Lower lobe of right lung (tissue), 2 donors: ENCODE data around the gene UBASH3B. TPM values are rescaled to one million over a fixed set of nuclear protein-coding genes. Genes with fewer than 3 reads are reported as not detected.
"Not testable (repeated sequence)": the region's sequence is repeated elsewhere in the genome, so short reads cannot be mapped to it uniquely, and the experiment has no call there.

Experiments used
- ATAC-seq, 2 donors: fragments of 200-7000 bp; cut with Tn5 transposase; one replicate each; pipeline ENCODE4 v1.9.1; 2020 to 2022; ENCODE audit warnings: mild to moderate bottlenecking in 2 of 2, moderate library complexity in 2 of 2
- DNase-seq: peaks from one replicate; pipeline ENCODE4 v3.0.0-alpha.2; 2020
- H3K27ac ChIP-seq: fragments of 200-600 bp; one replicate; pipeline ENCODE4 v1.8.0; 2022
- H3K27me3 ChIP-seq: fragments of 200-600 bp; one replicate; pipeline ENCODE4 v1.8.0; 2022; ENCODE audit warnings: low read depth
- H3K36me3 ChIP-seq: fragments of 200-600 bp; one replicate; pipeline ENCODE4 v1.8.0; 2022; ENCODE audit warnings: mild to moderate bottlenecking
- H3K4me1 ChIP-seq: fragments of 200-600 bp; one replicate; pipeline ENCODE4 v1.8.0; 2022
- H3K4me3 ChIP-seq: fragments of 200-600 bp; one replicate; pipeline ENCODE4 v1.8.0; 2022; ENCODE audit warnings: mild to moderate bottlenecking
- H3K9me3 ChIP-seq: fragments of 200-600 bp; one replicate; pipeline ENCODE4 v1.8.0; 2022
- intact Hi-C: fragments of 100-400 bp; cut with DNase I; formaldehyde crosslinking; loops from one replicate; pipeline ENCODE4 v1.11.0; 2022
- total RNA-seq: library from RNA; stranded (reverse); fragmentation: NEBNext Ultra II Directional; extraction: Animal tissue kit (Norgen Biotek cat#: 25700); gene quantifications from one replicate; pipeline ENCODE4 v1.2.1, GENCODE V29; 2021
- TF ChIP-seq, protein P1 (sequence below): fragments of 200-600 bp; IDR thresholded peaks from one replicate; pipeline ENCODE4 v1.8.0; 2022; ENCODE audit warnings: antibody characterized with exemption, mild to moderate bottlenecking
- donor health status: DM: no; HTN: yes; CAD: no; lungs with severe emphysema.

Gene UBASH3B
- total RNA-seq, 1 donor from 2014 or later = 64.7 TPM

DNA sequence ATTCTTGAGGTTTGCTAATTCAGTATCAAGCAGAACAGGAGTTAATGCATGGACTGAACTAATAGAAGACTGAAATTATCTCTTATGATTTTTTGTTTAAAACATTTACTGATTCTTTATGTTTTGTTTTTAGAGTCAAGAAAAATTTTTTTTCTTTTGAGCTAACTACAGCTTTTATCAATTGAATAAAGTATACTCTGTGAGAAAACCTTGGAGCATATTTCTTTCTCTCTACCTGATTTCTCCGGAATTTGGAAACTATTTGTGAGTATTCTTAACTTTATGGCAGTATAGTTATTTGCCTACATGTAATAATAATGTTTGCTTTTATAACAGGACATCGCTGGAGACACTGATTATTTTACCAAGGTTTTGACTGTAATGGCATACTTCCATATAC lies 164.6 kb downstream of the UBASH3B start:
- Histone ChIP-seq H3K36me3 (no peaks in the 10 kb centered on the region), H3K4me1 (peaks cover 14% of the 10 kb centered on the region), H3K27me3 (no peaks in the 10 kb centered on the region), H3K27ac (no peak overlapping the region), H3K9me3 (no peaks in the 10 kb centered on the region), H3K4me3 (no peak overlapping the region)
- intact Hi-C loops = no loop called here
- TF ChIP-seq, protein P1, sequence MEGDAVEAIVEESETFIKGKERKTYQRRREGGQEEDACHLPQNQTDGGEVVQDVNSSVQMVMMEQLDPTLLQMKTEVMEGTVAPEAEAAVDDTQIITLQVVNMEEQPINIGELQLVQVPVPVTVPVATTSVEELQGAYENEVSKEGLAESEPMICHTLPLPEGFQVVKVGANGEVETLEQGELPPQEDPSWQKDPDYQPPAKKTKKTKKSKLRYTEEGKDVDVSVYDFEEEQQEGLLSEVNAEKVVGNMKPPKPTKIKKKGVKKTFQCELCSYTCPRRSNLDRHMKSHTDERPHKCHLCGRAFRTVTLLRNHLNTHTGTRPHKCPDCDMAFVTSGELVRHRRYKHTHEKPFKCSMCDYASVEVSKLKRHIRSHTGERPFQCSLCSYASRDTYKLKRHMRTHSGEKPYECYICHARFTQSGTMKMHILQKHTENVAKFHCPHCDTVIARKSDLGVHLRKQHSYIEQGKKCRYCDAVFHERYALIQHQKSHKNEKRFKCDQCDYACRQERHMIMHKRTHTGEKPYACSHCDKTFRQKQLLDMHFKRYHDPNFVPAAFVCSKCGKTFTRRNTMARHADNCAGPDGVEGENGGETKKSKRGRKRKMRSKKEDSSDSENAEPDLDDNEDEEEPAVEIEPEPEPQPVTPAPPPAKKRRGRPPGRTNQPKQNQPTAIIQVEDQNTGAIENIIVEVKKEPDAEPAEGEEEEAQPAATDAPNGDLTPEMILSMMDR = no peak
- DNase-seq (no peak), ATAC-seq (no peak)

DNA sequence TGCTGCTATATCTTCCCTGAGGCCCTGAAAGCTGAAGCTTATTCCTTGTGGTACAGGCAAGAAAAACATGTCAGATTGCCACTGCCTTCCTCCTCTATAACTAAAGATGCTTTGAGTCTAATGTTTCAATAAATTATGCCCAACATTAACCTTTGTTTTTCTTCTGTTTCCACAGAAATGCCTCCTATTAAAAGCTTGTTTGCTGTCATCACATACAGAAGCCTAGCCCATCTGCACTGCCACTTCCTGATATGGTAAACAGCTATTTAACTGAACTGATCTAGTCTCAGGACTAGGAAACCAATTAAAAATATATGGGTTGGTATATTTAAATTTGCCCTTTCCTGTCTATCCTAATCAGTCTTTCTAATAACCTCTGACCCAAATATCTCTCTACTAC lies 165.6 kb downstream of the UBASH3B start:
- ATAC-seq = no peak
- no peak overlapping the region for H3K27ac ChIP-seq
- peaks cover 14% of the 10 kb centered on the region for H3K4me1 ChIP-seq
- H3K36me3 ChIP-seq = no peaks in the 10 kb centered on the region
- H3K4me3 ChIP-seq = no peak overlapping the region
- H3K9me3 ChIP-seq = no peaks in the 10 kb centered on the region
- TF ChIP-seq, protein P1 = no peak
- no peak for DNase-seq
- H3K27me3 ChIP-seq = no peaks in the 10 kb centered on the region
- intact Hi-C loops = no loop called here

DNA sequence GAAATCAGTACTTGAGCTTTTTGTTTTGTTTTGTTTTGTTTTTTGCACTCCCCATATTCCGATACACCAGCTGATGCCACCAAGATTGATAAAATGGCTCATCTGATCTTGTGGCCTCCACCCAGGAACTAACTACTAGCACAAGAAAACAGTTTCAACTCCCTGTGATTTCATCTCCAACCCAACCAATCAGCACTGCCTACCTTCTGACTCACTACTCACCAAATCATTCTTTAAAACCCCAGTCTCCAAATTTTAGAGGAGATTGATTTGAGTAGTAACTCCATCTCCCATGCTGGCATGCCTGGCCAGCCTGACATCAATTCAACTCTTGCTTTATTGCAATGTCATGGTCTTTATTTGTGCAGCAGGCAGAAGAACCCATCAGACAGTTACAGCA lies 166.7 kb downstream of the UBASH3B start:
- DNase-seq = no peak
- Histone ChIP-seq H3K4me1 (peaks cover 5% of the 10 kb centered on the region), H3K9me3 (no peaks in the 10 kb centered on the region), H3K27ac (no peak overlapping the region), H3K4me3 (no peak overlapping the region), H3K27me3 (no peaks in the 10 kb centered on the region), H3K36me3 (no peaks in the 10 kb centered on the region)
- TF ChIP-seq, protein P1 = no peak
- intact Hi-C loops = no loop called here
- no peak for ATAC-seq

DNA sequence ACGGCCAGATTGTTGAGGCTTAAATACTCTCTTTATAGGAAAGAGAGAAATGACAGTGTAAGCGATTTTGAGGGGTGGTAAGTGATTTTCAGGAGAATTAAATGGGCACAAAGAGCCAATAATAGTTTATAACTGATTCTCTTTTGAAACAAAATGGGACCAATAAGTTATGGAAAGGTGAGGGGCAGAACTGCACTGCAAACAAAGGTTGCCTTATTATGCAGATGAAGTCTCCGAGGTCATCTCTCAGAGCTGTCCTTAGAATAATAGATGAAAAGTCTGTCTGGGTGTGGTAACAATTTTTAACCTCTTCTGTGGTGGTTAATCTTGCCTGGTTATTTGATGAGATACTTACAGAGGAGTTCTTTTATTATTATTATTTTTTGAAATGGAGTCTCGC lies 168.0 kb downstream of the UBASH3B start:
- H3K9me3 ChIP-seq = no peaks in the 10 kb centered on the region
- no peak overlapping the region for H3K4me3 ChIP-seq
- ATAC-seq (no peak), DNase-seq (no peak)
- TF ChIP-seq, protein P1 = no peak
- no peaks in the 10 kb centered on the region for H3K27me3 ChIP-seq
- H3K36me3 ChIP-seq = no peaks in the 10 kb centered on the region
- intact Hi-C loops = no loop called here
- H3K4me1 ChIP-seq = no peaks in the 10 kb centered on the region
- H3K27ac ChIP-seq = no peak overlapping the region

- H3K4me1 ChIP-seq, ATAC-seq, H3K27ac ChIP-seq, H3K27me3 ChIP-seq, H3K4me3 ChIP-seq, DNase-seq, H3K9me3 ChIP-seq, intact Hi-C loops, H3K36me3 ChIP-seq: not testable (repeated sequence)
Observed at GRCh38 chr11:122829371-122829770, 173.8 kb downstream of the UBASH3B start.

DNA sequence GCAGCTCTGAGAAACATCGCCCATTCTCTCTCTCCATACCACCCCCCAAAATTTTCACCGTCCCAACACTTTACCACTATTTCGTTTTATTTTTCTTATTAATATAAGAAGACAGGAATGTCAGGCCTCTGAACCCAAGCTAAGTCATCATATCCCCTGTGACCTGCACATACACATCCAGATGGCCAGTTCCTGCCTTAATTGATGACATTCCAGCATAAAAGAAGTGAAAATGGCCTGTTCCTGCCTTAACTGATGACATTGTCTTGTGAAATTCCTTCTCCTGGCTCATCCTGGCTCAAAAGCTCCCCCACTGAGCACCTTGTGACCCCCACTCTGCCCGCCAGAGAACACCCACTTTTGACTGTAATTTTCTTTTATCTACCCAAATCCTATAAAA lies 176.8 kb downstream of the UBASH3B start:
- H3K36me3 ChIP-seq, H3K27me3 ChIP-seq, H3K27ac ChIP-seq, intact Hi-C loops, H3K4me3 ChIP-seq, DNase-seq, H3K4me1 ChIP-seq, ATAC-seq, H3K9me3 ChIP-seq: not testable (repeated sequence)
